GM10266 (cell line): Measurements from ENCODE around the gene SPG21.

Source experiments
- DNase-seq: peaks from one replicate; pipeline ENCODE4 v3.0.0; 2012; ENCODE audit errors: extremely low spot score
- CTCF ChIP-seq: IDR thresholded peaks from 2 replicates; pipeline ENCODE4 v1.5.1; 2012; ENCODE audit warnings: mild to moderate bottlenecking, low read depth; ENCODE audit not compliant: control insufficient read depth, insufficient read depth; ENCODE audit errors: missing control alignments

SPG21 gene

GRCh38 chr15:64928626-64929220 is 61.0 kb downstream of the SPG21 start:
- TF ChIP-seq CTCF, result no peak
- DNase-seq, result no peak

- no peak for TF ChIP-seq CTCF
- no peak for DNase-seq
Observed at GRCh38 chr15:64926661-64927060, 63.1 kb downstream of the SPG21 start.

- DNase-seq, result no peak
- no peak for TF ChIP-seq CTCF
Observed at GRCh38 chr15:64925335-64926330, 64.1 kb downstream of the SPG21 start.

- no peak for DNase-seq
- no peak for TF ChIP-seq CTCF
Observed at GRCh38 chr15:64923546-64923945, 66.2 kb downstream of the SPG21 start.

GRCh38 chr15:64921711-64922110 is 68.0 kb downstream of the SPG21 start:
- DNase-seq, result no peak
- no peak for TF ChIP-seq CTCF

- TF ChIP-seq CTCF, result no peak
- no peak for DNase-seq
Observed at GRCh38 chr15:64919721-64920120, 70.0 kb downstream of the SPG21 start.

- no peak for DNase-seq
- TF ChIP-seq CTCF, result no peak
Observed at GRCh38 chr15:64917211-64917610, 72.5 kb downstream of the SPG21 start.
